GM19099 (cell line): Measurements from ENCODE around the gene AMMECR1.
A peak's percentile ranks its signal among the peaks of the same experiment; 100 is the strongest.

ENCODE experiments used
- POLR2A ChIP-seq: IDR thresholded peaks from 3 replicates; pipeline ENCODE4 v1.6.1; 2011; ENCODE audit warnings: low read depth; ENCODE audit not compliant: insufficient read length; ENCODE audit errors: extremely low read depth

Gene AMMECR1

DNA sequence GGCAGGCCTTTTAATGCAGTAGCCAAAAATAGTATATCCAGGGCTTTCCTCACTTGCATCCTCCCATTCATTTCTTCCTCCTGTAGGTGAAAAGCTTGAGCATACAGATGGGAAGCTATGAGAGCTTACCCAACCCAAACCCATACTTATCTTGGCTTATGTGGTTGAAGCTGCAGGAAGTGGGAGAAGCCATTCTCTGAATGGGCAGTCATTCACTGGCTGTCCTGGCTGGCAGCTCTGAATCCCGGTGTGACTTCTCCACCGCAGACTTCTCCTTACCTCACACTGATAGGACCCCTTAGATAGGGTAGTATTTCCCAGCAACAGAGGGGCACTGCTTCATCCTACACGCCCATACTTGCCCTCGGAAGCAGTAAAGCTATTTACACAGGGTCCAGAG lies 125.4 kb downstream of the AMMECR1 start:
- no peak for TF ChIP-seq POLR2A

DNA sequence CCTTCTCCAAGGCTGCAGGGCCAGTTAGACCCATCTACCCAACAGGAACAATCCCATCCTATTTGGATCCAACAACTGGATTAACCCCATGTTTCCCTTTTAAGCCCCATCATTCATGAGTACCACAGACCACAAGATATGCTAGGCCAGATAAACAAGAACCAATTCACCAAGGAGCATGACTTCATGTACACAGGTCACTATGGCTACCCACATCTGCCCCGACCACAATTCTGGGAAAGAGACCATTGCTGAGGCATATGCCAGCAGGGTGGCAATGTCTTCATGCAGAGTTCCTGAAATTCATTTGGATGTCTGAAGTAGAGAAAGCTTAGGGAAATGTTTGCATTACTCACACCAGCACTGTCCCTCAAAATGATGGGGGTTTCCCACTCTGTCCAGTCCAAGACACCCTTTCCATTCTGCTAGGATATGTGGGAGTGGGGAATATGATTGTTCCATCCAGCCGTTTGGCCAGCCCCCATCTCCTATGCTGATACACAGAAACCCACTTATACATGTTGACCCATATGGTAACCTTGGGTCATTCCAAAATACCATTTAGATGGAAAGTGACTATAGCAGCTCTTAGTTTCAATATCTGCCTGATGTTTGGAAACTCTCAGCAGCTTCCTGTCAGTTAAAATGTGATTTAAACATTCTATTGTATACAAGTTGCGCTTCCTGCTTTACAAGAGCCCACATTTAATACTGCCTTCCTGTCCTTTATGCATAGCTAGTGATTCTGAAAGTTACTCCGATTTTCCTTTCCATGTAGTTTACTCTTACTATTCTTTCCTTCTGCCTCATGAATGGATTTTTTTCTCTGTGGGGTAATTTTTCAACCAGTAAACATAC lies 129.0 kb downstream of the AMMECR1 start:
- TF ChIP-seq POLR2A = no peak

DNA sequence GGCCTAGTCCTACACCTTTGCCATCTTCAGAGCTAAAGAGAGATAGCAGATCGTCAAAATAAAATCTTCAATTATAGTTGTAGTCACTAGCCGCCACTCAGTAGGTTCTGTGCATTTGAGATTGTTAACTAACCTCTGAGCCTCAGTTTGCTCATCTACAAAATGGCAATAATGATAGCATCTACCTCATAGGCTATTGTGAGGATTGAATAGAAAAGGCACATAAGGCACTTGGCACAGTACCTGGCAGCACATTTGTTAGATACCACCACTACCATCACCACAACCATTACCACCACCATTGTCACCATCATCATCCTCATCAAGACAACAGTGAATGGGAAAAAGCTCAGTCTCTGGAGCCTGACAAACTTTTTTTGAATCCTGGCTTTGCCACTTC lies 134.6 kb downstream of the AMMECR1 start:
- TF ChIP-seq POLR2A = no peak

DNA sequence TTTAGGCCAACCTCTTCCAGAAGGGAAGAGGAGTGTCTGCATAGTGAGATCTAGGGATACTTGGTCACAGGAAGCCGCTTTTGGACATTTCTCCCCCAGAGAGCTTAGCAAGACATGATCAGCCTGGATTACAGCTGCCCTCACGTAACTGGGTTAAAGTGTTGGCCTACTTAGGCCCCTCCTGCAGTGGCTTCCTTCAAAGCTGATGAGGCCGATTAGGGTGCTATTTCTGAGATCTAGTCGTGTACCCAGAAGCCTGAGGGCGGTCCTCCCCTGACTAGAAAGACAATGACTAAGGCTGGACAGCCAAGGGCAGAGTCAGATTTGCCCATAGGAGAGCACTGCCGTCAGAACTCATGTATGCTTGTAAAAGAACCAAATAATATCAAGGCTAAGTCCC lies 135.0 kb downstream of the AMMECR1 start:
- no peak for TF ChIP-seq POLR2A

DNA sequence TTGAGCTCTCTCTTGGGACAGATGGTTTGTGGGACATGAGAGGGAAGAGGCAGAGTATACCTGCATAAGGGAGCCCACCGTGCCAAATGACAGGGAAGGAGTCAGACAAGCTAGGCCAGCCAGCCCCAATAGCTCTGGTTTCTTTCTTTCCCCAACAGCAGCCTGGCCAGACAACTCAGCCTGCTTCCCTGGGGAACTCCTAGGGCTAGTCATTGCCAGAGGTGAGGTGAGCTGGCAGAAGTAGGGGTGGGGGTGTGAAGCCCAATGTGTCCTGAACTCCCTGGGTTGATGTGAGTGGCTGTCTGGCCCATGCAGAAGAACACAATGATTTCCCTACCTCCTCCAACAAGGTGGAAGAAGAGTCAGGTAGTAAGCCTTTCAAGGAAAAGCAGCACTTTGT lies 135.5 kb downstream of the AMMECR1 start:
- TF ChIP-seq POLR2A = no peak

DNA sequence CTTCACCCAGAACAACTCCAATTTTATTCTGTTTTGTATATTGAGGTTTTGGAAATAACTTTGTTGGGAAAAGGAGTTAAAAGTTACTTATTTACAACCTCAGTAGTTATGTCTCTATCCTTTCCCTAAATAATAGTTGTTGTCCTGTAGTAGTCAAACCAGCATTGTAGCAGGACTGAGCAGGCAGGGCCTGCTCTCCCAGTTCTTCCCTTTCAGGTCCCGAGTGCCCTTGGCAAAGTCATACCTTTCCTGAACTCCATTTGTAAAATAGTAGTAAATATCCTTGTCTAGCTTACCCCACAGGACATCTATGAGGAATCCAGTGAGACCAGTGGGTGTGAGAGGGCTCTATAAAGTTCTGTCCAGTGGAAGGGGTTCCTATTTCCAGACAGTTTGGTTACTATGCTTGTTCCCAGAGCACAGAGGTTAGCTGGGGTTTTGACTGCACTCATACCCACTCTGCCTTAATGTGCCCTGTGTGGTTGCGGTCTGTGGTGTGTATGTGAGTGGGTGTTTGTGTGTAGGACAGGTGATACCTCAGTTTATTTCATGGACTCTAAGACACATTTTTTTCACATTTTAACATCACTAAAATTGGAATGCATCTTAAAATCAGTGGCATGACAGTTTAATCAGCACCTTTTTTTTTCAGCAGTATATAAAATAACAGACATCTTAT lies 136.3 kb downstream of the AMMECR1 start:
- TF ChIP-seq POLR2A = no peak

DNA sequence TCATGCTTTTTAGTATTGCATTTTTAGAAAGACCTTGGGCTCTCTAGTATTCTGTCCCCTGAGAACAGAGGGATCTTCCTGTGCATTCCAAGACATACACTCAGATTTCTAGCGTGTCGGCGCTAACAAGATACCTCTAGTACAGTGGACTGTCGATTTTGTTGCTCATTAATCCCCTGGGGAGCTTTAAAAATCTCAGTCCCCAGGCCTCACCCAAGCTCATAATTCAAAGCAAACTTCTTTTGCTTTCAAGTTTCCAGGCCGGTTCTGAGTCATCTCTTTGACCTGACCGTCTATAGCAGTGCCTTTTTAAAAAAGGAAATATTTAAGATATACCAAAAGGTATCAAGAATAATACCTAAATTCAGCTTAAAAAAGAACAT lies 137.0 kb downstream of the AMMECR1 start:
- TF ChIP-seq POLR2A = no peak

DNA sequence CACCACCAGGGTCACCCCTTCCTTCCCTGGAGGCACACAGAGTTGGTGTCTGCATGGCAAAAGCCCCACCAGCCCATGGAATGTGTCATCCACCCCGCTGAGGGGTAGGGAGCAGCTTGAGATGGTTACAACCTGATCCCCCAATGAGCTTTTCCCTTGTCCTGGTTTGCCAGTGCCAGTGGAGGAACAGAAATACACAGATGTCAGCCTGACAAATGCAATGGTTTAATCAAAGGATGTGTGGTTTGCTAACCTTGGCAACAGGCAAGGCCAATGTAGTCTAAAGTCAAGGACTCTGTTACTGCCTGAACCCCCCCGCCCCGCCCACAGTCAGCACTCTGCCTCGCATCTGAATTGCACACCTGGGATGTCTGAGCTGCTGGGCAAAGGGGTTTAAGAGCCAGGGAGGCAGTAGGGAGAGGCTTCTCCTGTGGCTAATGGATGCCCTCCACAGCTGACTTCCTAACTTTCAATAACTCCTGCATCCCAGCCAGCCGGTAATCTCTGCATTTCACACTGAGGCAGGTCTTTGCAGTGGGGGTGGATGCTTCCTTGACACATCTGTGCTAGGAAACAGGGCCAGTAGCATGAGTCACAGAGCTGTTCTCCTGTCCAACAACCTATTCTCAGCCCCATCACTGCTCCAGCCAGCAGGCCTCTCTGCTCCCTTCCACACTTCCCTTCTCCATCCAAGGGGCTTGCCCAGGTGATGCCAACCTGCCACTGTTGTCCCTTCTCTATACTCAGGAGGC lies 137.5 kb downstream of the AMMECR1 start:
- TF ChIP-seq POLR2A = no peak

DNA sequence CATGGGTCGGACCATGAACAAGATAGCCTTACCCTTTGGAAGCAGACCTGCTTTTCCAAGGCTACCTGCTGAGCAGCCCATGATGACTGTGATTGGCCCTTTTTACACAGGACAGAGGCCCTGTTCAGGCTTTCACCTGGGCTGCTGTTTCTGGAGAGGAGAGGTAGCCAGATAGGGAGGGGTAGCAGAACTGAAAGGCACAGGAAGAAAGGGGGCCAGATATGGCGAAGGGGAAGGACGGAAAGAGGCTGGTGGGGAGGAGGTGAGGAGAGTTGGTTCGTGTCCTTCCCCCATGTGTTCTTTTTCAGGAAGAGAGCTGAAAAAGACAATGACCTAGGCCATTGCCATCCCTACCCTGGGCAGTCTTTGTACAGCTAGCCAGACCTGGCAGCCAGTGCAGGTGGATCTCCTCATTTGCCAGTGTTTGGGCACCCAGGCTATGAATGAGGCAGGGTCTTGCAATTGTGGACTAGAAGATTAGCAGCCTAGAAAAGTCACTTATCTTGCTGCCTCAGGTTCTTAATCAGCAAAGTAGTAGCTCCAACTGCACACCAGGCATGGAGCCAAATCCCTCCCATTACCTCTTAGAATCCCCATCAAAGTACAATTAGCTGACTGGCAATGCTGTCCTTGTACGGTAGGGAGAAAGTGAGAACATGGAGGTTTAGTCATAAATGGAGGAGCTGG lies 139.6 kb downstream of the AMMECR1 start:
- no peak for TF ChIP-seq POLR2A

DNA sequence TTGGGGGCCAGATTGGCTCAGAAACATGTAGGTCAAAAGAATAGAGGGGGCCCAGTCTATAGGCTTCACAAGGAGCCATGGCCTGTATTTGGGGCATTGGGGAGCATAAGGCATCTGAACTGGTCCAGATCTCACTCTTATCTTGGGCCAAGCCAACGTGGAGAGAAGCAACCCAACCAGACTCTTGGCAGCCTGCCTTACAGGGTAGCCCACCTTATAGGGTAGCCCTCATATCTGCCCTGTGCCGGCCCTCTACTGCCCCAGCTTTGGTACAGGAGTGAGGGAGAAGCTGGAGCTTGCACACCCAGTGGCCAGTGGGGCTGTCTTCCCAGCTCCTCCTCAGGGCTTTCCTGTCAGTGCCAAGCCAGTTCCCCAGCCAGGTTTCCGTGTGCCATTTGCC lies 142.2 kb downstream of the AMMECR1 start:
- TF ChIP-seq POLR2A = no peak

DNA sequence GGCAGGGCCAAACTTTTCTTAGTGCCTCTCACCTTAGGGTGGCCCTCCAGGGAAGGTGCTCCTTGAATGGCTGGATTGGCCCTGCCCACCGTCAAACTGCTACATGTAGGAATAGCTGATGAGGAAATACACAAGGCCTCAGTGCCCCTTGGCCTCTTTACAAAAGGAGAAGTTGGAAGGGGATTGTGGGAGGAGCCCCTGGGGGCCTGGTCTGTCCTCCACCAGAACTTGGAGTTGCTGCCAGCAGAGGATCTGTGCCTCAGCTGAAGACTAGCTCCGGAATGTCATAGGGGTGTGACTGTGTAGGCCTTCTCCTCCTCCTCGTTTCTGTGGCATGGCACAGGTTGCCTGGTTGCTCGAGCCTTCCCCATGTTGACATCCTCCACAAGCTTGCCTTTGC lies 142.7 kb downstream of the AMMECR1 start:
- no peak for TF ChIP-seq POLR2A

DNA sequence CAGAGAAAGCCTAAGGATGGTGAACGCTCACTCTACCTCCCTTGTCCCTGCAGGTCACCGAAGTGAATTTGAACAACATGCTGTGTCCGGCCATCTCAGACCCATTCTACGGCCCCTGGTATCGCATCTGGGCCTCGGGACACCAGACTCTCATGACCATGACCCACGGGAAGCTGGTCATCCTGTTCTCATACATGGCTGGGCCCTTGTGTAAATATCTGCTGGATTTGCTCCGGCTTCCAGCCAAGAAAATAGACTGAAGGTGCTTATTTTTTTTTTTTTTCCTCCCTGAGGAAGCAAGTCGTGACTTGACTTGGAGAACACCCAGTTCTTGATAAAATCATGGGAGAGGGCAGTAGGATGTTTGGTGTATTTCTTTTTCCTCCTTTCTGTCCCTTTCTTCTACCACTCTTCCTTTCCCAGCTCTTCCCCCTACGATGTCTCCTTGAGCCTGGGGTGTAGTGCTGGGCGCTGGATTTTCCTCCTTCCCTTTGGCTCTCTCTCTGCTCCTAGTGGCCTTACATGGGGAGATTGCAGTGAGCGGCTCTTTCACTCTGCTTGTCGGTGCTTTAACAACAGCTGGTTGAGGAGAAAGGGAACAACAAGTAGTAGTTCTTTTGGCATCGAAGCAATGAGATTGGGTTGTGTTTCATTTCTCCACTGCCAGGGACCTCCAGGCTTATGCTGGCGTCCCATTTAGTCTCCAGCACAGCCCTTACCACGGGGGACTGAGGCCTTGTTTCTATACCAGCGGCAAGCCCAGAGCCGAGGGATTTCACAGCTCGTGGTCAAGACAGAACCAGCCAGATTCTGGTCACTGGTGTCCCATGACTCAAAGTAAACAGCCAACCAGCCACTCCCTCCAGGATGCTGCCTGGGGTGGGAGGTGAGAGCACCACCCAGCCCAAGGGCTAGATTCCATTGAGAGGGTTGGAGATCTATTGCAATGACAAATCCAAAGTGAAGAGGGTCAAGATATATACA lies 144.4 kb downstream of the AMMECR1 start:
- TF ChIP-seq POLR2A = no peak

DNA sequence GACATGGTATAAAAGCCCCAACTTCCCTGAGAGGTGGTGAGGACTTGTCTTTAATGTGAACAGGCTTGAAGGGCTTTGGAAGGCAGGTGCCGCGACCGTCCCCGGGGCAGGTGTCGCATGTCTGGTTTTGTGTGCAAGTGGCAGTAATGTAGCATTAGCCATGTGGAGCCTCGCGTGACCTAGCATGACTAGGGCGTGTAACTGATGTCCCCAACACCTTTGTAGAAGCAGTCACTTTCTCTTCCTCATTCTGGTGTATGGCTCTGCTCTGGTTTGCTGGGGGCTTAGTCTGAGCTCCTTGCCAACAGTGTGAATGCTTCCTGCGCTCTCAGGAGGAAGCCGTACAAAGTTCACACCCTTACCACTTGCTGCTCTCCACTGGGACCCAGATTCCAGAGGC lies 145.7 kb downstream of the AMMECR1 start:
- TF ChIP-seq POLR2A = peak; percentile 19

DNA sequence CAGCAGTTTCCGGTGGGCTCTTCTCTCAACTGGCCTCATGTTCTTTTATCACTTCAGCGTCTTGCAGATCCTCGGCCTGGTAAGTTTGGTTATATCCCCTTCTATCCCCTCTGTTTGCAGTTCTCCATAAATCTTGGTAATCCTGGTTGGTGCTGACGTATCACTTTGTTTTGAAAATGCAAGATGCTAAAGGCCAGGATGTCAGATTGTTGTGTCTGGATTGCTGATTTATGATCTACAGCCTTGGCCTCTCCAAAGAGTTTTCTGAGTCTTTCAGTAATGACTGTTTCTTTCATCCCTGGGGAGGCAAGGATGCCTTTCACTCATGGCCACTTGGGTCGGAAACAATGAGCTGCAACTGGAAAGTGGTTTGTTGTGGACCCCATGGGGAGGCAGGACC lies 146.4 kb downstream of the AMMECR1 start:
- no peak for TF ChIP-seq POLR2A

DNA sequence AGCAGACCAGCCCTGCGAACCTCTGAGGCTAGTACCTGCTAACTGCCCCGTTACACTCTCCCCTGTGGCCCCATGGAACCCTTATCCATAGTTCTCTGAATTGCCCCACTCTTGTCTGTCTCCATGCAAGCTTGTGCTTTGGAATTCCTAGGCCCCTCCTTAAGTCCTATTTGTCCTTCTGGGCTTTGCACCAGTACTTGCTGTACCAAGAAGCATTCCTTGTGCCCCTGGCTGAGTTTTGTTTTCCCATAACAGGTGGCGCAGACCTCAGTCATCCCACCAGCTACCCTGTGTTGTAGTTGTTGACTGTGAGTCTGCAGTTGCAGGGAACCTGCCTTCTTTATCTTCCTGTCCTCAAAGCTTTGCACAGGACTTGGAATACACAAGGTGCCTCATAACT lies 147.9 kb downstream of the AMMECR1 start:
- TF ChIP-seq POLR2A = no peak

DNA sequence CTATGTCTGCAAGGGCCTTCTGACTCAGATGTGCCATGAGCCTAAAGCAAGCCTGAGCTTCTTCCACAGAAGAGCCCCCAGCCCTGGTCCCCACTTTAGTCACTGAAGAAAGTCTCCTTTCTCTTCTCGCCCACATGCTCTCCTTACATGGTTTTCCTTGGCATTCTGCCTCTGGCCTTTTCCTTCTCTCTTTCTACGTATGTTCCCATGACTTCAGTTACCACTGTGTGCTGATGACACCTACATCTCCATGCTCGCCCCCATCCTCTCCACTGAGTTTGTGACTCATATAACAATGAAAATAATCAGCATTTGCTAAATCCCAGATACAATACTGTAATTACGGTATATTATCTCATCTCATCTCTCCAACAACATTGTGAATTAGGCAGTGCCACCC lies 149.3 kb downstream of the AMMECR1 start:
- no peak for TF ChIP-seq POLR2A
